Liver (tissue), 9 donors: ENCODE measurements around the gene HOXC13. TPM values are rescaled to one million over a fixed set of nuclear protein-coding genes. Genes with fewer than 3 reads are reported as not detected.

Experiments used
- DNase-seq: peaks from one replicate; pipeline ENCODE4 v3.0.0-alpha.2; 2017; ENCODE audit warnings: low spot score
- H3K27ac ChIP-seq, 2 donors: one replicate each; pipeline ENCODE4 v1.7.0; 2013; ENCODE audit warnings: inconsistent platforms in 2 of 2, low read length in 2 of 2, control low read depth in 1 of 2, low read depth in 1 of 2, mild to moderate bottlenecking in 1 of 2
- H3K27me3 ChIP-seq, 4 donors: one replicate each; pipeline versions ENCODE4 v1.6.1 to v1.7.0; 2013; ENCODE audit warnings: low read length in 3 of 4, inconsistent platforms in 1 of 4, mild to moderate bottlenecking in 1 of 4, moderate library complexity in 1 of 4; ENCODE audit not compliant: control insufficient read depth in 4 of 4, insufficient read depth in 4 of 4
- H3K36me3 ChIP-seq, 4 donors: one replicate each; pipeline versions ENCODE4 v1.6.1 to v1.7.0; 2013; ENCODE audit warnings: low read length in 3 of 4, mild to moderate bottlenecking in 3 of 4, low read depth in 1 of 4, moderate library complexity in 1 of 4; ENCODE audit not compliant: control insufficient read depth in 4 of 4, insufficient read depth in 3 of 4
- H3K4me1 ChIP-seq, 4 donors: one replicate each; pipeline versions ENCODE4 v1.6.1 to v1.7.0; 2013; ENCODE audit warnings: low read length in 3 of 4, mild to moderate bottlenecking in 3 of 4, moderate library complexity in 1 of 4; ENCODE audit not compliant: control insufficient read depth in 4 of 4, insufficient read depth in 4 of 4
- H3K4me3 ChIP-seq, 3 donors: one replicate each; pipeline versions ENCODE4 v1.6.1 to v1.7.0; 2013; ENCODE audit warnings: low read length in 3 of 3, control low read depth in 1 of 3, low read depth in 1 of 3, mild to moderate bottlenecking in 1 of 3
- H3K9ac ChIP-seq, 2 donors: one replicate each; pipeline ENCODE4 v1.7.0; 2013; ENCODE audit warnings: low read length in 2 of 2, mild to moderate bottlenecking in 2 of 2, moderate library complexity in 2 of 2, control low read depth in 1 of 2, low read depth in 1 of 2
- H3K9me3 ChIP-seq, 4 donors: one replicate each; pipeline versions ENCODE4 v1.6.1 to v1.7.0; 2013; ENCODE audit warnings: low read length in 3 of 4; ENCODE audit not compliant: control insufficient read depth in 4 of 4
- CTCF ChIP-seq: fragments of 150-350 bp; IDR thresholded peaks from 2 replicates; pipeline ENCODE4 v1.5.1; 2017; ENCODE audit warnings: improper control_type of control experiment, low read depth, low read length; ENCODE audit not compliant: missing input control
- EGR1 ChIP-seq, 2 donors: IDR thresholded peaks; 2 replicates each; pipeline ENCODE4 v1.6.1; 2016 to 2018; ENCODE audit warnings: antibody characterized with exemption in 2 of 2, low read depth in 2 of 2
- FOXA1 ChIP-seq: IDR thresholded peaks from 2 replicates; pipeline ENCODE4 v1.6.1; 2016; ENCODE audit warnings: antibody characterized with exemption
- FOXA2 ChIP-seq: IDR thresholded peaks from 2 replicates; pipeline ENCODE4 v1.6.1; 2016; ENCODE audit warnings: antibody characterized with exemption
- GABPA ChIP-seq, 2 donors: IDR thresholded peaks in 1 of 2; conservative IDR thresholded peaks in 1 of 2; 2 replicates each; pipeline ENCODE4 v1.6.1; 2016; ENCODE audit warnings: antibody characterized with exemption in 2 of 2, mild to moderate bottlenecking in 1 of 2, moderate library complexity in 1 of 2
- HNF4A ChIP-seq, 2 donors: conservative IDR thresholded peaks; 2 replicates each; pipeline ENCODE4 v1.6.1; 2016; ENCODE audit warnings: antibody characterized with exemption in 2 of 2, mild to moderate bottlenecking in 2 of 2
- HNF4G ChIP-seq: IDR thresholded peaks from 2 replicates; pipeline ENCODE4 v1.6.1; 2016; ENCODE audit warnings: antibody characterized with exemption
- JUND ChIP-seq, 2 donors: IDR thresholded peaks; 2 replicates each; pipeline ENCODE4 v1.6.1; 2016; ENCODE audit warnings: antibody characterized with exemption in 2 of 2
- MAX ChIP-seq: IDR thresholded peaks from 2 replicates; pipeline ENCODE4 v1.6.1; 2016; ENCODE audit warnings: antibody characterized with exemption
- RXRA ChIP-seq, 2 donors: IDR thresholded peaks; 2 replicates each; pipeline ENCODE4 v1.6.1; 2017 to 2018; ENCODE audit warnings: antibody characterized with exemption in 2 of 2, mild to moderate bottlenecking in 1 of 2
- SP1 ChIP-seq: IDR thresholded peaks from 2 replicates; pipeline ENCODE4 v1.6.1; 2018; ENCODE audit warnings: antibody characterized with exemption, mild to moderate bottlenecking
- TAF1 ChIP-seq: conservative IDR thresholded peaks from 2 replicates; pipeline ENCODE4 v1.6.1; 2016; ENCODE audit warnings: antibody characterized with exemption, mild to moderate bottlenecking
- YY1 ChIP-seq: IDR thresholded peaks from 2 replicates; pipeline ENCODE4 v1.6.1; 2016; ENCODE audit warnings: antibody characterized with exemption, mild to moderate bottlenecking
- WGBS: extraction: QIAGEN DNeasy Blood & Tissue Kit; methylation state at CpG from one replicate; pipeline ENCODE4 v1.1.7; 2013; 5-methylcytosine and 5-hydroxymethylcytosine counted together
- polyA plus RNA-seq, 2 donors: library from polyadenylated mRNA; stranded (reverse) in 1 of 2; unstranded in 1 of 2; fragments of 200-250 nt in 1 of 2; fragments of >200 nt in 1 of 2; fragmentation: Nextera tagmentation in 1 of 2; extraction: Ambion mirVana in 1 of 2; gene quantifications; one replicate each; pipeline versions ENCODE4 v1.2.1 to v1.2.3, GENCODE V29; 2013 to 2015
- total RNA-seq, 2 donors: library from RNA; depleted of rRNA; stranded (reverse); fragments of >200 nt; gene quantifications; one replicate each; pipeline ENCODE4 v1.2.3, GENCODE V29; 2014
- TF ChIP-seq, protein P1 (sequence below): IDR thresholded peaks from 2 replicates; pipeline ENCODE4 v1.6.1; 2016; ENCODE audit warnings: antibody characterized with exemption
- TF ChIP-seq, protein P2 (sequence below): IDR thresholded peaks from 2 replicates; pipeline ENCODE4 v1.6.1; 2016; ENCODE audit warnings: antibody characterized with exemption, mild to moderate bottlenecking
- TF ChIP-seq, protein P3 (sequence below): IDR thresholded peaks from 2 replicates; pipeline ENCODE4 v1.6.1; 2016; ENCODE audit warnings: antibody characterized with exemption
- donor health status: healthy.
- donor health status: healthy.
- donor health status: healthy.
- donor health status: healthy.
- donor health status: healthy.

The HOXC13 gene
- total and polyA plus RNA-seq, 4 donors: not detected

DNA sequence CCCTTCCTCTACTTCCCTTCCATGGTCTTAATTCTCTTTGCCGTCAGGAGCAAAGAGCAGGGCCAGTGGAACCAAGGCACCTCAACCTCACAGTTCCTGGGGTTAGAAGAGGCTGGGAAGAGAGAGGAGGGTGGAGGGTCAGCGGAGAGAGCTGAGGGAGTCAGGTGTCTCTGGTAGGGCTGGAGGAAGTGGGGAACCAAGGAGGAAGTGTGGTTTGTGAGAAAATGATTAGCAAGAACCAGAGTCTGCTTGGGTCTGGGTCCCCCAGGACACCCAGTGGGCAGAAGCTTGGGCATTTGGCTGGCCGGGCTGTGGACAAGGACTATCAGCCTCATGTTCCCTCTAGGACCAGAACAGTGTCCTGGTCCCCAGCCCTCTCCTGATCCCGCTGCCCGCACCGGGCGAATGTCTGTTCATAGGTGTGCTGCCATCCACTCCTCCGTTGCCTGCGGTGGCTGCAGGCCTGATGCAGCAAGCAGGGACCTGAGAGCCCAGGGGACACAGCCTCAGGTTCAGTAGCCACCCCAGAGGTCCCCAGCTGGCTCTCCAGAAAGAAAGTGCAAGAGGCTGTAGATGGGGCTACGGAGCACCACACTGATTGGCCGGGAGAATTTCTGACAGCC is 18.4 kb downstream of the HOXC13 start:
- no peak overlapping the region for H3K27ac ChIP-seq
- H3K9ac ChIP-seq: no peak overlapping the region
- peaks cover 13 to 46% (median 27%) of the 10 kb centered on the region in 4 donors for H3K27me3 ChIP-seq
- 18% methylated on average over 11 of the region's 11 CpGs for WGBS
- no peaks in the 10 kb centered on the region for H3K36me3 ChIP-seq
- H3K4me3 ChIP-seq: no peak overlapping the region
- DNase-seq: no peak
- H3K4me1 ChIP-seq: peaks cover 0 to 2% (median 0%) of the 10 kb centered on the region in 4 donors
- H3K9me3 ChIP-seq: peaks cover 0 to 3% (median 0%) of the 10 kb centered on the region in 4 donors
- TF ChIP-seq SP1 (no peak), MAX (no peak), GABPA (IDR thresholded peaks at IDR 0.05 in 1 of 2, conservative IDR thresholded peaks at IDR 0.05 in 1 of 2) (no peak), FOXA2 (no peak), HNF4G (no peak), JUND (IDR thresholded peaks at IDR 0.05) (no peak), FOXA1 (no peak), CTCF (no peak), TAF1 (no peak), EGR1 (IDR thresholded peaks at IDR 0.05; ENCODE audit: low read depth in 2 of 2) (no peak), YY1 (no peak), HNF4A (conservative IDR thresholded peaks at IDR 0.05) (no peak), RXRA (IDR thresholded peaks at IDR 0.05) (no peak)
- TF ChIP-seq, protein P1, sequence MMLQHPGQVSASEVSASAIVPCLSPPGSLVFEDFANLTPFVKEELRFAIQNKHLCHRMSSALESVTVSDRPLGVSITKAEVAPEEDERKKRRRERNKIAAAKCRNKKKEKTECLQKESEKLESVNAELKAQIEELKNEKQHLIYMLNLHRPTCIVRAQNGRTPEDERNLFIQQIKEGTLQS: no peak
- TF ChIP-seq, protein P2, sequence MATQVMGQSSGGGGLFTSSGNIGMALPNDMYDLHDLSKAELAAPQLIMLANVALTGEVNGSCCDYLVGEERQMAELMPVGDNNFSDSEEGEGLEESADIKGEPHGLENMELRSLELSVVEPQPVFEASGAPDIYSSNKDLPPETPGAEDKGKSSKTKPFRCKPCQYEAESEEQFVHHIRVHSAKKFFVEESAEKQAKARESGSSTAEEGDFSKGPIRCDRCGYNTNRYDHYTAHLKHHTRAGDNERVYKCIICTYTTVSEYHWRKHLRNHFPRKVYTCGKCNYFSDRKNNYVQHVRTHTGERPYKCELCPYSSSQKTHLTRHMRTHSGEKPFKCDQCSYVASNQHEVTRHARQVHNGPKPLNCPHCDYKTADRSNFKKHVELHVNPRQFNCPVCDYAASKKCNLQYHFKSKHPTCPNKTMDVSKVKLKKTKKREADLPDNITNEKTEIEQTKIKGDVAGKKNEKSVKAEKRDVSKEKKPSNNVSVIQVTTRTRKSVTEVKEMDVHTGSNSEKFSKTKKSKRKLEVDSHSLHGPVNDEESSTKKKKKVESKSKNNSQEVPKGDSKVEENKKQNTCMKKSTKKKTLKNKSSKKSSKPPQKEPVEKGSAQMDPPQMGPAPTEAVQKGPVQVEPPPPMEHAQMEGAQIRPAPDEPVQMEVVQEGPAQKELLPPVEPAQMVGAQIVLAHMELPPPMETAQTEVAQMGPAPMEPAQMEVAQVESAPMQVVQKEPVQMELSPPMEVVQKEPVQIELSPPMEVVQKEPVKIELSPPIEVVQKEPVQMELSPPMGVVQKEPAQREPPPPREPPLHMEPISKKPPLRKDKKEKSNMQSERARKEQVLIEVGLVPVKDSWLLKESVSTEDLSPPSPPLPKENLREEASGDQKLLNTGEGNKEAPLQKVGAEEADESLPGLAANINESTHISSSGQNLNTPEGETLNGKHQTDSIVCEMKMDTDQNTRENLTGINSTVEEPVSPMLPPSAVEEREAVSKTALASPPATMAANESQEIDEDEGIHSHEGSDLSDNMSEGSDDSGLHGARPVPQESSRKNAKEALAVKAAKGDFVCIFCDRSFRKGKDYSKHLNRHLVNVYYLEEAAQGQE: no peak
- TF ChIP-seq, protein P3, sequence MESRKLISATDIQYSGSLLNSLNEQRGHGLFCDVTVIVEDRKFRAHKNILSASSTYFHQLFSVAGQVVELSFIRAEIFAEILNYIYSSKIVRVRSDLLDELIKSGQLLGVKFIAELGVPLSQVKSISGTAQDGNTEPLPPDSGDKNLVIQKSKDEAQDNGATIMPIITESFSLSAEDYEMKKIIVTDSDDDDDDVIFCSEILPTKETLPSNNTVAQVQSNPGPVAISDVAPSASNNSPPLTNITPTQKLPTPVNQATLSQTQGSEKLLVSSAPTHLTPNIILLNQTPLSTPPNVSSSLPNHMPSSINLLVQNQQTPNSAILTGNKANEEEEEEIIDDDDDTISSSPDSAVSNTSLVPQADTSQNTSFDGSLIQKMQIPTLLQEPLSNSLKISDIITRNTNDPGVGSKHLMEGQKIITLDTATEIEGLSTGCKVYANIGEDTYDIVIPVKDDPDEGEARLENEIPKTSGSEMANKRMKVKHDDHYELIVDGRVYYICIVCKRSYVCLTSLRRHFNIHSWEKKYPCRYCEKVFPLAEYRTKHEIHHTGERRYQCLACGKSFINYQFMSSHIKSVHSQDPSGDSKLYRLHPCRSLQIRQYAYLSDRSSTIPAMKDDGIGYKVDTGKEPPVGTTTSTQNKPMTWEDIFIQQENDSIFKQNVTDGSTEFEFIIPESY: no peak
